Parathyroid adenoma (tissue), 2 donors: ENCODE data around the gene BCHE.

Experiments
- H2AFZ ChIP-seq: fragments of 300-600 bp; sonication (generic); one replicate; pipeline ENCODE4 v1.7.0; 2017; ENCODE audit warnings: antibody characterized with exemption, mild to moderate bottlenecking
- H3K27ac ChIP-seq: fragments of 300-600 bp; sonication (generic); one replicate; pipeline ENCODE4 v1.7.0; 2017
- H3K27me3 ChIP-seq: fragments of 300-600 bp; sonication (generic); one replicate; pipeline ENCODE4 v1.7.0; 2017; ENCODE audit warnings: low read length; ENCODE audit not compliant: control insufficient read depth, insufficient read depth
- H3K36me3 ChIP-seq: fragments of 300-600 bp; sonication (generic); one replicate; pipeline ENCODE4 v1.7.0; 2017; ENCODE audit warnings: low read length; ENCODE audit not compliant: control insufficient read depth, insufficient read depth
- H3K4me1 ChIP-seq: fragments of 300-600 bp; sonication (generic); one replicate; pipeline ENCODE4 v1.7.0; 2017; ENCODE audit warnings: control low read depth
- H3K4me2 ChIP-seq: fragments of 300-600 bp; sonication (generic); one replicate; pipeline ENCODE4 v1.7.0; 2017; ENCODE audit warnings: low read length
- H3K4me3 ChIP-seq: fragments of 300-600 bp; sonication (generic); one replicate; pipeline ENCODE4 v1.7.0; 2017; ENCODE audit warnings: low read depth, low read length
- H3K79me2 ChIP-seq: fragments of 300-600 bp; sonication (generic); one replicate; pipeline ENCODE4 v1.7.0; 2017; ENCODE audit warnings: control low read depth
- H3K9ac ChIP-seq: fragments of 300-600 bp; sonication (generic); one replicate; pipeline ENCODE4 v1.7.0; 2017; ENCODE audit warnings: mild to moderate bottlenecking
- H3K9me3 ChIP-seq: fragments of 300-600 bp; sonication (generic); one replicate; pipeline ENCODE4 v1.7.0; 2017; ENCODE audit warnings: low read length; ENCODE audit not compliant: control insufficient read depth
- CTCF ChIP-seq: fragments of 300-600 bp; sonication (generic); IDR thresholded peaks from one replicate; pipeline ENCODE4 v1.7.0; 2017; ENCODE audit warnings: antibody characterized with exemption, mild to moderate bottlenecking
- donor health status: primary hyperparathyroidism.

BCHE gene

GRCh38 chr3:165746874-165747273 lies 90.3 kb downstream of the BCHE start:
- Histone ChIP-seq H3K36me3 (no peaks in the 10 kb centered on the region), H3K79me2 (no peaks in the 10 kb centered on the region), H3K9ac (no peak overlapping the region), H3K4me1 (no peaks in the 10 kb centered on the region), H3K4me3 (no peak overlapping the region), H3K4me2 (no peak overlapping the region), H3K27ac (no peak overlapping the region), H3K27me3 (no peaks in the 10 kb centered on the region), H3K9me3 (no peaks in the 10 kb centered on the region), H2AFZ (no peak overlapping the region)
- TF ChIP-seq CTCF: no peak

GRCh38 chr3:165744025-165744424 lies 93.2 kb downstream of the BCHE start:
- no peak for TF ChIP-seq CTCF
- no peak overlapping the region for H2AFZ ChIP-seq

GRCh38 chr3:165742351-165742750 lies 94.9 kb downstream of the BCHE start:
- H2AFZ ChIP-seq: no peak overlapping the region
- TF ChIP-seq CTCF: no peak
- no peaks in the 10 kb centered on the region for H3K27me3 ChIP-seq
- H3K4me1 ChIP-seq: no peaks in the 10 kb centered on the region
- H3K4me2 ChIP-seq: no peak overlapping the region
- H3K27ac ChIP-seq: no peak overlapping the region
- no peaks in the 10 kb centered on the region for H3K36me3 ChIP-seq
- H3K9ac ChIP-seq: no peak overlapping the region
- no peaks in the 10 kb centered on the region for H3K79me2 ChIP-seq
- H3K9me3 ChIP-seq: no peaks in the 10 kb centered on the region
- no peak overlapping the region for H3K4me3 ChIP-seq

More at GRCh38 chr3:165744025-165744424, 93.2 kb downstream of the BCHE start:
- no peaks in the 10 kb centered on the region for H3K27me3 ChIP-seq
- no peaks in the 10 kb centered on the region for H3K36me3 ChIP-seq
- H3K9me3 ChIP-seq: no peaks in the 10 kb centered on the region
- H3K4me3 ChIP-seq: no peak overlapping the region
- H3K4me2 ChIP-seq: no peak overlapping the region
- H3K4me1 ChIP-seq: no peaks in the 10 kb centered on the region
- no peaks in the 10 kb centered on the region for H3K79me2 ChIP-seq
- no peak overlapping the region for H3K27ac ChIP-seq
- no peak overlapping the region for H3K9ac ChIP-seq

- H3K9me3 ChIP-seq: no peaks in the 10 kb centered on the region
- H3K27ac ChIP-seq: no peak overlapping the region
- TF ChIP-seq CTCF: no peak
- no peaks in the 10 kb centered on the region for H3K27me3 ChIP-seq
- no peaks in the 10 kb centered on the region for H3K4me1 ChIP-seq
- no peaks in the 10 kb centered on the region for H3K36me3 ChIP-seq
- no peak overlapping the region for H2AFZ ChIP-seq
- no peaks in the 10 kb centered on the region for H3K79me2 ChIP-seq
- no peak overlapping the region for H3K4me3 ChIP-seq
- H3K9ac ChIP-seq: no peak overlapping the region
- no peak overlapping the region for H3K4me2 ChIP-seq
Measured at GRCh38 chr3:165729756-165730155, 107.5 kb downstream of the BCHE start.

- no peaks in the 10 kb centered on the region for H3K36me3 ChIP-seq
- no peak overlapping the region for H2AFZ ChIP-seq
- H3K9ac ChIP-seq: no peak overlapping the region
- no peaks in the 10 kb centered on the region for H3K79me2 ChIP-seq
- H3K4me3 ChIP-seq: no peak overlapping the region
- TF ChIP-seq CTCF: no peak
- no peaks in the 10 kb centered on the region for H3K9me3 ChIP-seq
- H3K4me2 ChIP-seq: no peak overlapping the region
- H3K27me3 ChIP-seq: no peaks in the 10 kb centered on the region
- no peak overlapping the region for H3K27ac ChIP-seq
- H3K4me1 ChIP-seq: no peaks in the 10 kb centered on the region
Measured at GRCh38 chr3:165728924-165729323, 108.3 kb downstream of the BCHE start.
